Small intestine (tissue), 16 donors: ENCODE results near the gene LILRB4. TPM values are rescaled to one million over a fixed set of nuclear protein-coding genes. Genes with fewer than 3 reads are reported as not detected.
A peak's percentile ranks its signal among the peaks of the same experiment; 100 is the strongest.
"Not testable (repeated sequence)": the region's sequence is repeated elsewhere in the genome, so short reads cannot be mapped to it uniquely, and the experiment has no call there.

Experiments used
- DNase-seq, 2 donors: peaks; one replicate each; pipeline versions ENCODE4 v3.0.0 to v3.0.0-alpha.2; 2013
- FAIRE-seq: peaks from 2 replicates; lab custom pipeline; 2012; peaks lifted over from hg19 to GRCh38; lab: Jason Lieb, UNC
- H3K27ac ChIP-seq, 3 donors: one replicate each; pipeline ENCODE4 v1.5.1; 2013; ENCODE audit warnings: low read length in 2 of 3, mild to moderate bottlenecking in 2 of 3, control low read depth in 1 of 3, inconsistent platforms in 1 of 3, low read depth in 1 of 3, moderate library complexity in 1 of 3
- H3K27me3 ChIP-seq, 3 donors: one replicate each; pipeline ENCODE4 v1.6.1; 2013; ENCODE audit warnings: low read length in 3 of 3, inconsistent platforms in 1 of 3; ENCODE audit not compliant: control insufficient read depth in 3 of 3, insufficient read depth in 3 of 3
- H3K36me3 ChIP-seq, 3 donors: one replicate each; pipeline ENCODE4 v1.6.1; 2013; ENCODE audit warnings: low read length in 3 of 3, inconsistent platforms in 1 of 3, low read depth in 1 of 3, mild to moderate bottlenecking in 1 of 3, moderate library complexity in 1 of 3; ENCODE audit not compliant: control insufficient read depth in 3 of 3, insufficient read depth in 2 of 3
- H3K4me1 ChIP-seq, 3 donors: one replicate each; pipeline ENCODE4 v1.6.1; 2013; ENCODE audit warnings: low read length in 2 of 3, inconsistent platforms in 1 of 3, low read depth in 1 of 3, mild to moderate bottlenecking in 1 of 3, moderate library complexity in 1 of 3; ENCODE audit not compliant: control insufficient read depth in 3 of 3, insufficient read depth in 2 of 3
- H3K4me3 ChIP-seq, 3 donors: one replicate each; pipeline ENCODE4 v1.5.1; 2013; ENCODE audit warnings: low read length in 3 of 3, control low read depth in 1 of 3, inconsistent platforms in 1 of 3, low read depth in 1 of 3, mild to moderate bottlenecking in 1 of 3, moderate library complexity in 1 of 3
- H3K9me3 ChIP-seq, 2 donors: one replicate each; pipeline ENCODE4 v1.6.1; 2013; ENCODE audit warnings: low read depth in 1 of 2, low read length in 1 of 2; ENCODE audit not compliant: control insufficient read depth in 2 of 2, insufficient read depth in 1 of 2
- WGBS, 3 donors: extraction: QIAGEN DNeasy Blood & Tissue Kit; methylation state at CpG; one replicate each; pipeline ENCODE4 v1.1.7; 2013; 5-methylcytosine and 5-hydroxymethylcytosine counted together
- long read RNA-seq, 10 donors: transcript quantifications; one replicate each; lab custom pipeline, GENCODE V29; 2026
- polyA plus RNA-seq, 4 donors: library from polyadenylated mRNA; stranded (reverse) in 3 of 4; unstranded in 1 of 4; fragments of 200-250 nt in 3 of 4; fragments of 120-200 nt in 1 of 4; gene quantifications; one replicate each; pipeline versions ENCODE4 v1.2.1 to v1.2.3, GENCODE V29; 2013
- donor health status: healthy with polysubstance abuse.
- donor health status: control.
- donor health status: control.
- donor health status: Bipolar disorder and iron deficiency.
- donor health status: healthy.

The LILRB4 gene
- 1 to 10 TPM; 1.1 to 4.6 (median 2.9) TPM for polyA plus RNA-seq
- long read RNA-seq, donor 1, result 0 reads
- long read RNA-seq, donor 2, result 0 reads
- long read RNA-seq, donor 3, partial matches to known transcripts, result 0 of 1 reads
- long read RNA-seq, donor 3, other reads (novel, unspliced or antisense), result 0 of 1 reads
- long read RNA-seq, donor 4, result 0 reads
- long read RNA-seq, donor 5, result 0 reads
- long read RNA-seq, donor 6, partial matches to known transcripts, result 0 of 1 reads
- long read RNA-seq, donor 6, other reads (novel, unspliced or antisense), result 0 of 1 reads
- long read RNA-seq, donor 7, result 0 reads
- long read RNA-seq, donor 8, result 0 reads
- long read RNA-seq, donor 9, result 0 reads
- long read RNA-seq, donor 10, result 0 reads

GRCh38 chr19:54662730-54663129, at the start of gene LILRB4:
Gene LILRB4, plus strand, starts transcription at chr19:54662985. Its CDS starts 49 bp downstream, at chr19:54663034.
- no peak within 1 kb of the TSS for H3K27ac ChIP-seq
- no peaks in the 10 kb centered on the region for H3K36me3 ChIP-seq
- no peaks in the 10 kb centered on the region for H3K4me1 ChIP-seq
- H3K4me3 ChIP-seq, result no peak within 1 kb of the TSS
- FAIRE-seq (no peak), DNase-seq (no peak)
- no peaks in the 10 kb centered on the region for H3K27me3 ChIP-seq
- peaks cover 0 to 14% of the 10 kb centered on the region in 2 donors for H3K9me3 ChIP-seq
- WGBS, 3 donors, result 49 to 67% (median 65%) methylated on average over 5 to 7 of the region's 7 CpGs

- Histone ChIP-seq H3K27ac (no peak overlapping the region), H3K4me3 (no peak overlapping the region), H3K27me3 (no peaks in the 10 kb centered on the region), H3K36me3 (no peaks in the 10 kb centered on the region), H3K9me3 (peaks cover 0 to 6% of the 10 kb centered on the region in 2 donors), H3K4me1 (no peaks in the 10 kb centered on the region)
- no peak for DNase-seq
- no peak for FAIRE-seq
- WGBS, 3 donors, result 77 to 89% (median 88%) methylated on average over 1 of the region's 1 CpG
Measured at GRCh38 chr19:54614726-54615125, 48.1 kb upstream of the LILRB4 start.

GRCh38 chr19:54616057-54616456, 46.7 kb upstream of the LILRB4 start:
- WGBS, 3 donors, result 60 to 64% (median 62%) methylated on average over 3 of the region's 3 CpGs
- no peaks in the 10 kb centered on the region for H3K36me3 ChIP-seq
- FAIRE-seq (no peak), DNase-seq (no peak)
- peak overlapping the region in 1 of 3 donors; percentile 78 for H3K27ac ChIP-seq
- H3K4me3 ChIP-seq, result no peak overlapping the region
- H3K9me3 ChIP-seq, result peaks cover 0 to 6% of the 10 kb centered on the region in 2 donors
- no peaks in the 10 kb centered on the region for H3K4me1 ChIP-seq
- no peaks in the 10 kb centered on the region for H3K27me3 ChIP-seq

GRCh38 chr19:54616821-54617560, 45.8 kb upstream of the LILRB4 start:
- Histone ChIP-seq H3K27ac (peak overlapping the region in 1 of 3 donors; percentile 78), H3K36me3 (no peaks in the 10 kb centered on the region), H3K4me1 (no peaks in the 10 kb centered on the region), H3K9me3 (peaks cover 0 to 6% of the 10 kb centered on the region in 2 donors), H3K4me3 (no peak overlapping the region), H3K27me3 (no peaks in the 10 kb centered on the region)
- 42 to 63% (median 57%) methylated on average over 5 of the region's 5 CpGs for WGBS, 3 donors
- FAIRE-seq (no peak), DNase-seq (no peak)

- Histone ChIP-seq H3K27ac (no peak overlapping the region), H3K4me3 (no peak overlapping the region), H3K36me3 (no peaks in the 10 kb centered on the region), H3K4me1 (no peaks in the 10 kb centered on the region), H3K9me3 (peaks cover 0 to 2% of the 10 kb centered on the region in 2 donors), H3K27me3 (no peaks in the 10 kb centered on the region)
- 63 to 71% (median 64%) methylated on average over 4 of the region's 4 CpGs for WGBS, 3 donors
- FAIRE-seq, result no peak
- no peak for DNase-seq
Measured at GRCh38 chr19:54620464-54620863, 42.3 kb upstream of the LILRB4 start.

GRCh38 chr19:54622431-54622830, 40.4 kb upstream of the LILRB4 start:
- WGBS, 3 donors, result 47 to 55% (median 49%) methylated on average over 4 of the region's 4 CpGs
- FAIRE-seq (no peak), DNase-seq (no peak)
- no peaks in the 10 kb centered on the region for H3K4me1 ChIP-seq
- H3K27me3 ChIP-seq, result peaks cover 0 to 5% (median 0%) of the 10 kb centered on the region in 3 donors
- no peak overlapping the region for H3K27ac ChIP-seq
- H3K36me3 ChIP-seq, result no peaks in the 10 kb centered on the region
- peaks cover 0 to 2% of the 10 kb centered on the region in 2 donors for H3K9me3 ChIP-seq
- H3K4me3 ChIP-seq, result no peak overlapping the region

GRCh38 chr19:54624234-54624633, 38.6 kb upstream of the LILRB4 start:
- H3K4me3 ChIP-seq, H3K27me3 ChIP-seq, H3K4me1 ChIP-seq, H3K36me3 ChIP-seq, FAIRE-seq, H3K9me3 ChIP-seq, H3K27ac ChIP-seq, DNase-seq: not testable (repeated sequence)
- 56 to 69% (median 63%) methylated on average over 7 to 10 of the region's 10 CpGs for WGBS, 3 donors

- not testable (repeated sequence) for H3K9me3 ChIP-seq, H3K36me3 ChIP-seq, H3K4me1 ChIP-seq, H3K27me3 ChIP-seq, FAIRE-seq, DNase-seq, H3K4me3 ChIP-seq, H3K27ac ChIP-seq
- WGBS, 3 donors, result 60 to 83% (median 67%) methylated on average over 9 to 14 of the region's 15 CpGs
Measured at GRCh38 chr19:54624934-54625730, 37.7 kb upstream of the LILRB4 start.
